ENCODE measurements around the gene PRPF8. TPM values are rescaled to one million over a fixed set of nuclear protein-coding genes. Genes with fewer than 3 reads are reported as not detected.

Gene PRPF8
- total and polyA plus RNA-seq, 2 of the 13 experiments (the other 11 are each of a cell fraction or from before 2014, with no cell fraction given), result 112 to 179 TPM

GRCh38 chr17:1724351-1724868 lies 39.7 kb upstream of the PRPF8 start, which contains the start of gene WDR81 (continued):
- TF ChIP-seq PRDM10 (CRISPR knock-in tag; IDR thresholded peaks at IDR 0.05; ENCODE audit: low read depth) (no peak), ZNF564 (CRISPR knock-in tag; IDR thresholded peaks at IDR 0.05) (no peak), ZFP36L1 (CRISPR knock-in tag; IDR thresholded peaks at IDR 0.05) (no peak), PBX3 (CRISPR knock-in tag; IDR thresholded peaks at IDR 0.05; ENCODE audit: borderline replicate concordance) (no peak), NFE2 (CRISPR knock-in tag; IDR thresholded peaks at IDR 0.05) (no peak), NFRKB (IDR thresholded peaks at IDR 0.05) (no peak), PLSCR1 (CRISPR knock-in tag; IDR thresholded peaks at IDR 0.05; ENCODE audit: borderline replicate concordance) (no peak), RBFOX2 (IDR thresholded peaks at IDR 0.05; ENCODE audit: low read depth, low read length) (no peak), CEBPG (CRISPR knock-in tag; IDR thresholded peaks at IDR 0.05) (0 out of 2 replicates have a peak, but pooled peaks have one; percentile 2), ZNF460 (CRISPR knock-in tag; IDR thresholded peaks at IDR 0.05; ENCODE audit: borderline replicate concordance) (no peak), PRMT3 (CRISPR knock-in tag; IDR thresholded peaks at IDR 0.05; ENCODE audit: borderline replicate concordance, low read depth) (no peak), NR2C2 (CRISPR knock-in tag; IDR thresholded peaks at IDR 0.05; ENCODE audit: borderline replicate concordance) (peak; percentile 60; the same call in 1 of the 2 replicates), CHD4 (IDR thresholded peaks at IDR 0.05; ENCODE audit: borderline replicate concordance, low read length) (no peak), USF2 (IDR thresholded peaks at IDR 0.05; ENCODE audit: low read depth, low read length) (peak; percentile 99), USF2 (CRISPR knock-in tag; IDR thresholded peaks at IDR 0.05; ENCODE audit: borderline replicate concordance) (peak; percentile 88; the same call in 1 of the 2 replicates), KAT2B (IDR thresholded peaks at IDR 0.05; ENCODE audit: borderline replicate concordance, low read depth, low read length) (no peak), ZKSCAN5 (CRISPR knock-in tag; IDR thresholded peaks at IDR 0.05) (no peak), ZSCAN21 (CRISPR knock-in tag; IDR thresholded peaks at IDR 0.05; ENCODE audit: borderline replicate concordance) (0 out of 2 replicates have a peak, but pooled peaks have one; percentile 42), NR2F6 (IDR thresholded peaks at IDR 0.05) (no peak), NR2F6 (CRISPR knock-in tag; IDR thresholded peaks at IDR 0.05) (peak; percentile 55; the same call in 1 of the 2 replicates), SSRP1 (CRISPR knock-in tag; IDR thresholded peaks at IDR 0.05) (no peak), ZNF276 (CRISPR knock-in tag; IDR thresholded peaks at IDR 0.05; ENCODE audit: low read depth) (no peak)
